HG02759 (cell line): ENCODE measurements around the gene KCND3.
"Not testable (repeated sequence)": the region's sequence is repeated elsewhere in the genome, so short reads cannot be mapped to it uniquely, and the experiment has no call there.

Source experiments
- ATAC-seq: cut with Tn5 transposase; IDR thresholded peaks from one replicate; pipeline ENCODE4 v1.9.1; 2021; ENCODE audit warnings: mild to moderate bottlenecking, moderate library complexity; ENCODE audit not compliant: unreplicated experiment

KCND3 gene

DNA sequence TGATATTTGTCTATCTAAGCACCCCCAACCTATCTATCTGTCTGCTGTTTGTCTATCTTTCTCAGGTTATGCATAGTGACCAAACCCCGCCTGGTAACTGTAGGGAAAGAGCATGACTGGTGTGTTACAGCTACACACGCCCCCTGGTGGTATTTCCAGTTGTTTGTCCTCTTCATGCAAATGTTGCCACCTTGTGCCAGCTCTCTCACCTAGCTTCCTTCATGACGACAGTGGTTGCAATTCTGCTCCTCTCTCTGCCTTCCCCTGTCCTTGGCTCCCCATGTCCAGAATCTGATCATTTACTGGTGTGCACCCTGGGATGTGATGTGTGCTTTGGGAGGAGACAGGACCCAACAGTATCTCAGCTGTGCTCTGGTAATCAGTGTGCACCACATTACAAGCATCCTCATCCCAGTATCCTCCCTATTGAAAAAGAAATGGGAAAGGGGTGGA, 242.2 kb downstream of the KCND3 start:
- peak; percentile 76 for ATAC-seq

DNA sequence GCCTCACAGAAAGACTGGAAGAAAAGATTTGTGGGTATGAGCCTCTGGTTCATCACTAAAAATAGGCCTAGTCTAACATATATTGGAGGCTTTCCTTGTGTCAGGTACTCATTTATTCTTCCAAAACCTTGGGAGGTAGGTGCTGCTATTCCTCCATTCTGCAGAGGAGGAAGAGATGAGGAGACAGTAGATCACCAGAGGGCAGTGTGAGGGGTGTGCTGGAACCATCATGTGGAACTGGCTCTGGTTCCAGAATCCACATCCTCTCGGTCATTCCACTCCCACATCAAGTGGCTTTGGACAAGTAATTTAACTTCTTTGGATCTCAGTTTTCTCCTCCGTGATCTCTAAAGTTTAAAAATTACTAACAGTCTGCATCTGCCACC, 242.9 kb downstream of the KCND3 start:
- ATAC-seq = no peak

DNA sequence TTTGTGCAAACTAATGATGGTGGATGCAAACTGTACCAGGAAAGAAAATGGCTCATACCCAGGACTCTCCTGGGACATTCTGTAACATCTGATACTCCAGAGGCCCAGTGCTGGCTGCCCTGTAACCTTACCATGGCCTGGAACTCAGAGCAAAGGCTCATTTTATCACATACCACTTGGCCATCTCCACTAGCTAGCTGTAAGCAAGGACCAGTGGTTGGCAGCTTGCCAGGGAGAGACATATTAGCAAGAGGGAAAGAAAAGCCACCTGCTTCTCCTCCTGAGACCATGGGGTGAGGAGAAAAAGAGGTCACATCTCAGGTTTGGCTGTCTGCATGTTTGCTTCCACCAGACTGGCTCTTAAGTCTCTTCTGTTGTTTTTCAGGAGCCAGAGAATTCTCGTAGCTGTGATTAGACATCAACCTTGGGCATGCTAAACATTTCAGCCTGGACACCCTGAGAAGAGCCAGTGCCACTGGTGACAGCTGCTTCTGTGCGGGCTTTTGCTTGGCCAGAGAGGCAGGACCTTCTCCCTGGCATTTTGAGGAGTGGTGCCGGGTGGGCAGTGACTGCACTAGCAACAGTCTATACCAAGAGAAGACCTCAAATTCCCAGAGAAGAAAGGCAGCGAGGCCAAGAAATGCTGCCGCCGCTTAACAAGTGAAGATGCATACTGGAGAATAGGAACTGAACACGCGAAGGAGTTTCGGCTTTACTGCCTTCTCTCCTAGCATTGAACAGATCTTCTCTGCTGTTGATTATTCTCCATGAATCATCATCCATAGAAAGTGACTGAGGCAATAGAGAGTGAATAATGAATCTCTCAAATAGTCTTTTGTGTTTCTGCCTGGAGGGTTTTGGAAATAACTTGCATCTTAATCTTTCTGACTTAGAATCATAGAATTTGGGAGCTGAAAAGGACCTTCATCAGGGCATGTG, 243.5 kb downstream of the KCND3 start:
- ATAC-seq = no peak

DNA sequence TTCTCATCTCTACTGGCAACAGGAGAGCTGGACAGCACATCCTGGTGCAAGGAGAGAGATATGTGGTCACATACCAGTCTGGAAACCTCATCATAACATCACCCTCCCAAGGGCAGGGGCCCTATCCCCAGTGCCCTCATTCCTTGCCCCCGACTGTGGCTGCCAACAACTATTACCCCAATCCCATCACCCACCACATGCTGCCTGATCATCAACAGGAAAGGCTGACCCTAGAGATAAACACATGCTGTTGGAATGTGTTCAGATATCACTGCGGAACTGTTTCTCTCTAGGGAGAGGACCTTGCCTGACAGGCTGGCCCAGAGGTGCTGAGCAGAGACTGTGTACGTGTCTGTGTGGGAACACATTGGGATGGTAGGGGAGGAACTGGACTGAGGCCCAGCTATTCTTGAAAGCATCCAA, 245.8 kb downstream of the KCND3 start:
- no peak for ATAC-seq

DNA sequence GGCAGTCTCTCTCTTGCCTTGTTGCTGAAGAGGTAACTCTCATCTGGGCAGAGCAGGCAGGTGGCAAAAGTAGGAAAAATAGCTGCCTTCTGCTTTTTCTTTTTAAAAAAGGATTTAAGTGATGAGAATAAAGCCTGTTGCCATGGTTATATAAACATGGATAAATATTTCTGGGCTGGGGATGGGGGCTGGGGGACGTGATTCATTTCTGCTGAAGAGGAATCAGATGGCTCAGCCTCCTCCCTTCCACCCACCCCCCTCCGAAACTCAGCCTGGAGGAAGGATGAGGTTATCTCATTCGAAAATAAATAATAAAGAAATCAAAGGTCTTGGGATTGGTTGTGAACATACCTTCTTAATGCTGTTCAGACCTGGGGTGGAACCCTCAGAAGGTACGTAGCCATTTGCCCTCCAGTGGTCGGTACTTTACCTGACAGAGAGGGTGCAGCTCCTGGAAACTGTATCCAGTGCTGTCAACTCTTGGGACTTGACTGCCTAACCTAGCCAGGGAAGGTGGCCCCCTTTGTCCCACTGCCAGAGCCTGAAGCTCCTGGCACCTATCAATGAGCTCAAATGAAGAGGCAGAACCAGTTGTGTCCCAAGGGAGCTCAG, 246.4 kb downstream of the KCND3 start:
- no peak for ATAC-seq

DNA sequence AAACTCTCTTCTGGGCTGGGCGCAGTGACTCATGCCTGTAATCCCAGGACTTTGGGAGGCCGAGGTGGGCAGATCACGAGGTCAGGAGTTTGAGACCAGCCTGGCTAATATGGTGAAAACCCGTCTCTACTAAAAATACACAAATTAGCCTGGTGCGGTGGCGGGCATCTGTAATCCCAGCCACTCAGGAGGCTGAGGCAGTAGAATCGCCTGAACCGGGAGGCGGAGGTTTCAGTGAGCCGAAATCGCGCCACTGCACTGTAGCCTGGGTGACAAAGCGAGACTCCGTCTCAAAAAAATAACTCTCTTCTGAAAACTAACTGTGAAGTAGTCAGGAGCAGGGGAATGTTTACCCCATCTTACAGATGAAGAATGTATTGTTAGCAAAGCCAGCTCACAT, 247.2 kb downstream of the KCND3 start:
- not testable (repeated sequence) for ATAC-seq

DNA sequence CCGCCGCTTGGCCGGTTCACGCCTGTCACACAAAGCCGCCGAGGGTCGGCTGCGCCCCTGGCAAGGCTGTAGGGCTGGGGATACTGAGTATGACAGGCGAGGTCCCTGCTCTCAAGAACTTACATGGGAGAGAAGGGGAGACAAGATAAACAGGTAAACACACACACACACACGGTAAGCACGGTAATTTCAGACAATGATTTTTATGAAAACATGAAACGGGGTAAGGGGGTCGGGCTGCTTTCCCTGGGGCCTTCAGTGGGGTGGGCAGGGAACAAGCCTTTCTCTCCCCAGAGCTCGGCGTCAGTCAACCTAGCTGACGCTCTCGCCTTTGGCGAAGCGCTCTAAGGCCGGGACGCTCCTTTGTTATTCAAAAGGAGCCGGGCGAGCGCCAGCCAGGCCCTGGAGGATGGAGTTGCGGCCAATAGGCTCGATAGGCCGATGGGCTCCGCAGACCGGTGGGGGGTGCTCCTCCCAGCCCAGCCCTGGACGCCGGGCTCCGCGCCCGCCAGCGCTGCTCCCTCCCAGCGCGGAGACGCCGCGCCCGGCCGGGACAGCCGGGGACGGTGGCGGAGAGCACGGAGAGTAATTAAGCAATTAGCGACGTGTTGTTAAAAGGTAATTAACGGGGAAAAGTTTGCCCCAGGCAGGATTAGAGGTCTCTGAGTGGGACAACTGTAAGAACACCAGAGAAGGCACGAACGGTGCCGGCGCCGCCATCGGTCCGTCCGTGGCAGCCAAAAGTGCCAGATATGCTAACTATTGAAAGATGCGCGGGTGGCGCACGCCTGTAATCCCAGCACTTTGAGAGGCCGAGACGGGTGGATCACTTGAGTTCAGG, 249.3 kb downstream of the KCND3 start:
- ATAC-seq = no peak

DNA sequence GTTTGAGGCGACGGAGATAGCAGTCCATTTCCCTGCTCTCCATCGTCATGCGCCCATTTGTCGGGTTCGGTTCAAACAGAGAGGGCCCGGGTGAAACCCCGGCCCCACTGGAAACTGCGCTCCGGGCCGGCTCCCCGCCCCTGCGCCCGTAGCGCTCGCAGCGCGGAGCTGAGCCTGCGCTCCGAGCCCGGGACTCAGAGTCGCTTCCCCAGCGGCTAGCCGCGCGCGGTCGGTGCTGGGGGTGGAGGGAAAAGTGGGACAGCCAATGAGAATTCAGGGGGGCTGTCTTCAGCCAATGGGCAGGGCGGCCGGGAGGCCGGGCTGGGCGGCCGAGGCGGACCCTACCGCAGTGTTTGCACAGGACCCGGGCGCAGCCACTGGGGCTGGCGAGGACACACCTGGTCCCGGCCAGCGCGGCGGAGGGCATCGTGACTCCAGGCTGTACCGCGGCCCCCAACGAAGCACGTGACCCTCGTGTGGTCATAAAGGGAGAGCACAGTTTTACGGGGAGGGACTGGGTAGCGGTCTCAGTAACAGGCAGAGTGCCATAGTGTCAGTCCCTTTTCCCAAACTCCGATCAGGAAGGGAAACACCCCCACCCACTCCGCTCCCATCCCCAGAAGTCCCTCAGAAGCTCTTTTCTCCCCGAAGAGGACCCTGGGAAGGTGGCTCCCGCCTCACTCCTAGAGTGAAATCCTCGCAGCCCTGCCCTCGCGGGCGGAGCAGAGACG, 250.1 kb downstream of the KCND3 start, which contains the start of gene INKA2:
INKA2 (minus strand) TSS at position 202 of the 731 bp plus-strand sequence; CDS start at position 49, 153 bp downstream.
- ATAC-seq = peak; percentile 90

DNA sequence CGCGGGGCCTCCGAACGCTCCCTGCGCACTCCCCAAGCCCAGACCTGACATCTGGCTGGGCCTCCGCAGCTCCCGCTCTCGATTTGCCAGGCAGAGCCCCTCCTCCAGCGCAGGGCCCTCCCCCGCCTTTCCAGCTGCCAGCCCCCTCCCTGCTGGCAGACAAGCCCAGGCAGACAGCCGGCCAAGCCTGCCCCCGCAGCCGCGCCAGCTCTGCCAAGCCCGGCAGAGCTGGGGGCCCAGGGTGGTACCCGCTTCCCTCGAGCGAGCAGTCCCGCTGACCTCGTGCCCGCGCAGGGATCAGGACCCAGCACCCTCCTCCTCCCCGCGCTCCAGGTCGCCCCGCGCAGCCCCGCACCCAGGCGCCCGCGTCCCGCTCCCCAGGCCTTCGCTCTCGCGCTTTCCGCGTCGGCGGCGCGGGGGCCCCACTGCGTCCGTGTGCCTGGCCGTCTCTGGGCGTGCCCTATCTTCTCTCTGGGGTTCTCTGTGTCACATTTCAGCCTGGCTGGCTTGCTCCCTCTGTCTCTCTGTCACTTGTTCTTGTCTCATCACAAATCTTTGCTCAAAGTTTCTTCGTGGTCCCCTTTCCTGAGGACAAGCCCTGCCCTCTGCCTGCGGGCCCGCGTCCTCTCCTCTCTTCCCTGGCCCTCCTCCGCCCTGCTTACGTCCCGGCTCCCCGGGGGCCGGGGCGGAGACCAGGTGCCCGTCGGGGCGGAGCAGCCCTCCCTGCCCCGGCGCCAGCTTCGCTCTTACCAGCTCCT, 250.9 kb downstream of the KCND3 start:
- ATAC-seq = peak; percentile 52

DNA sequence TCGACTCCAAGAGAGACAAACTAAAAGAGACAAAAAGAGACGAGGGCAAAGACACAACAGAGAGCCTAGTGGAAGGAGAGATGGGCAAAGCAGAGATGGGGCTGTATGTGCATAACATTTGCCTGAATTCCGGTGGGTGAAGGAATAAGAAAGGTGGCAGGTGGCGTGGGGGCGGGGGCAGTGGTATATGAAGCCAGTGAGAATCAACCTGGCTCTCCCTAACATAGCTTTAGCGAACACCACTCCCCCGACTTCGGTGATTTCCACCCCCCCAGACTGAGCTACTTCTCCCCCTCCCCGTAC, 251.4 kb downstream of the KCND3 start:
- no peak for ATAC-seq

DNA sequence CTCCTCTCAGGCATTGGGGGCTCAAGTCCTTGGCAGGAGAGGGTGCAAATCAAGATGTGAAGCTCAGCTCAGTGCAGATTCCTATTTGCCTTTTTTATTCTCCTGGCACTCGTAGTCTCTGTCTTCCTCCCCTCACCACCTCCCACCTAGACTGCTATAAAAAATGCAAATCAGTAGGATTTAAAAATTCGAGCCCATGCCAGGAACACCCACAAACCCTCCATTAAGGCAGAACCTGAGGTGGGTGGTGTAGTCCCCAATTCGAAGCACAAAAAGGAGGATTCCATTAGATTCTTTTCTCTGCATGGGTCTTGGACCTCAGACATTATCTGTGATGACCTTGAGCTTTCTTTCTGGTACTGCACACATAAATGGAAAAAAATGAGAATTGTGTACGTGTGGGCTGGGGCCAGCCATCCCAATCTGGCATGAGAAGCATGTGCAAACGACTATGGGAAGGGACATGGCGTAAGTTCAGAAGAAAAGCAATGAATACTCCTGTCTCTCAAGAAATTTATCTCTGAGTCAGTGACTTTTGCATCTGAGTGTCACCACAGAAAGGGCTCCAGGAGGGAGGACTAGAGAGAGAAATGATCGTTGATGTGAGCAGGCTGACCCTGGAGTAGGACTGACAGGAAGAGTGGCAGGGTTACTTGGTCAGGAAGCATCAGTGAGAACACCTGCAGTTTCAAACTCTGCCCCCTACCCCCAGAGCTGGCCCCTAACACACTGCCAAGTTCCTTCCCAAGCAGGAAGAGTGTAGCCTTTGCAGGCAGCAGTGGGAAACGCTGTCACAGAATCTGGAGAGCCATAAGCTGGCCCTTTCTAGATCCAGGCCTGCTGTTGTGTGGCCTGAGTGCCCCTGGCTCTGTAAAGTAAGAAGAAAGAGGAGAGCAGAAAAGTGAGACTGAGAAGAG, 252.0 kb downstream of the KCND3 start:
- ATAC-seq = no peak

DNA sequence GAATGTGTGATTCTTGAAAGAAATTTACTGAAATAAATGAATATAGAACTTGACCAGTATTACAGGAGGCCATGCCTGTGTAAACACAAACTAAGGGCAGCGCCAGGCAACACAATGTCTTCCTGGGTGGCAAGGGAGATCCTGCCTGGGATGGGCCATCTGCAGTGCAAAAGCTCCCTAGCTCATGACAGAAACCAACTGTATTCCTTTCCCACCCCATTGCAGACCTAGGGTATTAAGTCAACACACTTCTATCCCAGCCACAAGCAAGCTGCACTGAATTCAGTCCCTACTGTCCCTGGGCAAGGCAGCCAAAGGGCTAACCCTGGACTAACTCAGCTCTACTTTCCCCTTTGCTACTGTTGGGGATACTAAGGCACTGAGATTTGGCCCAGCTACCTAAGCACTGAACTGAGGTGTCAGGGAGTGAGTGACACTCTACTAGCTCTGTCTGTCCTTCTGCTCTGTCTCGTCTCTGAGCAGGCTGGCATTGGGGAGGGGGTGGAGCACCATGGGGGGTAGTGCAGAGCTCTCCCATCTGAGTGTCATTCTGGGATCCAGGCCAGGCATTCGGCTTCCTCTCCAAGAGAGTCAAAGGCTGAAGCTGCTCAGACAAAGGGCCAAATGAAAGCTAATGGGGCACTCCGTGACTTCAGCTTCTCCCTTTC, 252.8 kb downstream of the KCND3 start:
- ATAC-seq = no peak

DNA sequence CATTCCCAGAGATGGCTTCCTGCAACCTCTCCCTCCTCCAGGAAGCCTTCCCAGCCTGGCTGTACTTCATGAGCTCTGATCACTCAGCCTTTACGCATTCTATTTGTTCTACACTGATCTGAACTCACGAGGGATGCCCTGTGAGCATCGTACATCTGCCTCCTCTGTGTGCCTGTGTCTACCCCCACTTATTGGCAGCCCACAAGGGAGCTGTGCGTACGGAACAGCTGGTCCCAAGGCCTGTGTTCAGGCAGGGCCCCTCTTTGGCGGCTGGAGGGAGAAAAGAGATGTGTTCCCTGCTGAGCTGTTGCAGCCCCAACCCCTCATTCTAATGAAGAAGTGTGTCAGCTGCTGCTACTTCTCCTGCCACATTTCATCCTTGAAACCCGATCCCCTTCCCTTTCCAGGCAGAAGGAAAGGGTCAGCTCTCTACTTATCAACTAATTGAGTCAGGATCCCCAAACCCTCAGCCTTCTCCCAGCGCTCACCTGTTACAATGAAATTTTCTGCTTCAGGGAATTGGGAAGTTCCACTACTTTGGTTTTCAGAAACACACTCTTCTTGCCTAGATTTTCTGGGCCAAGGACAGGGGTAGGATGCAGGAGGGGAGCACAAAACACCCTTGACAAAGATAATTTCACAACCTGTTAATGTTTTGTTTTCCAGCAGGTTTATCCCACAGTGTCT, 253.5 kb downstream of the KCND3 start:
- no peak for ATAC-seq

DNA sequence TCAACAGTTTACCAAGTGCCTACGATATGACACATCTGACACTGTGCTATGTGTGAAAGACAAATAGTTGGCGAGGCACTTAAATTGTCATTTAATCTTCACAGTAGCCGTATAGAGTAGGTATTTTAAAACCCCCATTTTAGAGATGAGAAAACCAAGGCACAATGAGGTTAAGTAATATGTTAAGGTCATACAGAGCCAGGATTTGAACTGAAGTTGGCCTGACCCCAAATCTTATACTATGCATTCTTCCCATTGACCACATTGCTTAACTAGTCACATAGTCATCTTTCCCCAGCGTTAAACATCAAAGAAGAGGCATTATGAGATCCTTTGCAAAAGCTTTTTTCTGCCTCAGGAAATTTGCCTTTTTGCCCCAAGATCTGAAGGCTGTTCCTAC, 254.1 kb downstream of the KCND3 start:
- ATAC-seq = no peak

DNA sequence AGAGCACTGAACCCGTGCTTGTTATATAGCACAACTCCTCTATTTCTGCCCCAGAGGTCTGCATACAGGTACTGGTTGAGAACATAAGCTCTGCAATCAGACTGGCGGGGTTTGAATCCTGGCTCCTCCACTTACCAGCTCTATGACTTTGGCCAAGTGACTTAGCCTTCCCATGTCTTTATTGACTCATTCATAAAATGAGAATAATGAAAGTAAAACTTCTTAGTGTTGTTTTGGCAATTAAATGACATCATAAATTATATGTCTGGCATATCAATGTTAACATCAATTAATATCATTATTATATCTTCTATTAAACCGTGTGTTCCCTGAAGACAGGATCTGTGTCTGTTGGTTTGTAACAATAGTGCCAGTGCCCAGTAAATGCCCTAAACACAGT, 254.6 kb downstream of the KCND3 start:
- ATAC-seq = no peak

DNA sequence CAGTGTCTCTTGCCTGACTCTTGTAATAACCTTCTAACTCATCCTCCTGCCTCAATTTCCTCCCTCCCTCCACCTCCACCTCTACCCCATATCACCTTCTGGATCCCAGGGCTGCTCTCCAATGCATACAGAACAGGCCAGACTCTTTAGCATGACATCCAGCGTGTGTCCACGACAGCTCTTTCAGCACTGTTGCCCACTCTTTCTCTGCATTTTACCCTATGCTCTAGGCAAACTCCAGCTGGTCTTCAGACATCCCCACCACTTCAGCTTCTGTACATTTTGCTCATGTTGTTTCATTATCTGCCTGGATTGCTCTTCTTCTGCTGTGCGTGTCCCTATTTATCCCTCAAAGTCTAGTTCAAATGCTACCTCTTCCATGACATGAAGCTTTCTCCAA, 255.0 kb downstream of the KCND3 start:
- ATAC-seq = no peak

DNA sequence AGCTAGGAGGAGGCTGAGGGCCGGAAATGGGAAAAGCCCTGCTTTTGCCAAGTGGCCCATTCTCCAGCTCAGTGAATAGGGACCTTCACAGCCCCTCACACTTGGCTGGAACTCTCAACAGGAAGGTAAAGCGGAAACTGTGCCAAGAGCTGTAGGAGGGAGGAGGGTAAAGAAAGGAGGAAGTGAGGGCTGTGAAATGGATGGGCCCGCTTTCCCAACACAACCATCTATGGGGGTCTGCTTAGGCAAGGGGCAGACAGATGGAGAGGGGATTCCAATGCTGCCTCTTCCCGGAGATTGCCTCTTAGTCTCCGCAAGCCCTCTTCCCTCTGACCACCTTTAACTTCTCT, 255.5 kb downstream of the KCND3 start:
- no peak for ATAC-seq
